ENCODE data around the gene DNAJC2. TPM values are rescaled to one million over a fixed set of nuclear protein-coding genes. Genes with fewer than 3 reads are reported as not detected.

Gene DNAJC2
- total RNA-seq, 1 experiment from 2014 or later: 21.7 TPM

GRCh38 chr7:103391150-103391549 lies 46.6 kb upstream of the DNAJC2 start:
- Histone ChIP-seq H3K4me1 (ENCODE audit: insufficient read depth, low read length) (peaks cover 24% of the 10 kb centered on the region), H3K36me3 (ENCODE audit: low read depth, low read length) (no peaks in the 10 kb centered on the region), H3K27ac (ENCODE audit: low read length) (peak overlapping the region; percentile 82), H3K9me2 (replicated peaks; ENCODE audit: low read length) (no peaks in the 10 kb centered on the region), H4K20me1 (ENCODE audit: low read length) (0 out of 2 replicates have a peak, but pooled peaks cover 3% of the 10 kb centered on the region), H3K4me3 (ENCODE audit: low read length) (peak overlapping the region; percentile 29; the same call in 1 of the 2 replicates), H3K27me3 (ENCODE audit: low read length) (no peaks in the 10 kb centered on the region), H3F3A (ENCODE audit: low read length, unreplicated experiment) (no peaks in the 10 kb centered on the region), H2AFZ (ENCODE audit: low read length) (no peak overlapping the region), H3K9me3 (ENCODE audit: low read length) (no peaks in the 10 kb centered on the region), H3K79me2 (ENCODE audit: low read length) (no peaks in the 10 kb centered on the region), H3K4me2 (ENCODE audit: low read length) (peak overlapping the region; percentile 61), H3K9ac (ENCODE audit: low read length) (peak overlapping the region; percentile 13; the same call in 1 of the 2 replicates)
- ChIA-PET POLR2A (ENCODE audit: unreplicated experiment) (no interaction called here), CTCF (interaction anchor here (0.6 kb wide), 1 partner anchor 1552 kb away, joined by 3 read pairs; no protein-coding TSS in a partner anchor)
- DNase-seq (peak; percentile 23), ATAC-seq (no peak)
- intact Hi-C loops (cut with micrococcal nuclease): no loop called here
- BruUV-seq (replicated peaks): TSS peak; percentile 18
- TF ChIP-seq EZH2 (IDR thresholded peaks at IDR 0.05; ENCODE audit: low read length, unreplicated experiment) (no peak), CTCF (conservative IDR thresholded peaks at IDR 0.05; ENCODE audit: low read depth, low read length) (no peak), EZH2phosphoT487 (IDR thresholded peaks at IDR 0.05; ENCODE audit: borderline replicate concordance, low read length) (no peak)

- Histone ChIP-seq H3K4me1 (ENCODE audit: insufficient read depth, low read length) (peaks cover 24% of the 10 kb centered on the region), H2AFZ (ENCODE audit: low read length) (no peak overlapping the region), H3K4me2 (ENCODE audit: low read length) (no peak overlapping the region), H3K9me3 (ENCODE audit: low read length) (no peaks in the 10 kb centered on the region), H3K27ac (ENCODE audit: low read length) (no peak overlapping the region), H3K36me3 (ENCODE audit: low read depth, low read length) (no peaks in the 10 kb centered on the region), H3K27me3 (ENCODE audit: low read length) (no peaks in the 10 kb centered on the region), H3K9me2 (replicated peaks; ENCODE audit: low read length) (no peaks in the 10 kb centered on the region), H3K9ac (ENCODE audit: low read length) (no peak overlapping the region), H3K4me3 (ENCODE audit: low read length) (no peak overlapping the region), H4K20me1 (ENCODE audit: low read length) (0 out of 2 replicates have a peak, but pooled peaks cover 3% of the 10 kb centered on the region), H3F3A (ENCODE audit: low read length, unreplicated experiment) (no peaks in the 10 kb centered on the region), H3K79me2 (ENCODE audit: low read length) (no peaks in the 10 kb centered on the region)
- no TSS peak for BruUV-seq (replicated peaks)
- POLR2A ChIA-PET (ENCODE audit: unreplicated experiment): interaction anchor here (0.6 kb wide), 1 partner anchor 58 kb away, joined by 6 read pairs; no protein-coding TSS in a partner anchor
- ATAC-seq: no peak
- intact Hi-C loops (cut with micrococcal nuclease): no loop called here
- TF ChIP-seq CTCF (conservative IDR thresholded peaks at IDR 0.05; ENCODE audit: low read depth, low read length) (no peak), EZH2phosphoT487 (IDR thresholded peaks at IDR 0.05; ENCODE audit: borderline replicate concordance, low read length) (no peak), EZH2 (IDR thresholded peaks at IDR 0.05; ENCODE audit: low read length, unreplicated experiment) (no peak)
- CTCF ChIA-PET: no interaction called here
- no peak for DNase-seq
Observed at GRCh38 chr7:103389263-103389662, 44.7 kb upstream of the DNAJC2 start.

GRCh38 chr7:103388469-103389140 lies 44.0 kb upstream of the DNAJC2 start:
- Histone ChIP-seq H3K9ac (ENCODE audit: low read length) (no peak overlapping the region), H3K4me2 (ENCODE audit: low read length) (no peak overlapping the region), H3K4me1 (ENCODE audit: insufficient read depth, low read length) (peaks cover 24% of the 10 kb centered on the region), H3K36me3 (ENCODE audit: low read depth, low read length) (no peaks in the 10 kb centered on the region), H4K20me1 (ENCODE audit: low read length) (0 out of 2 replicates have a peak, but pooled peaks cover 3% of the 10 kb centered on the region), H3K79me2 (ENCODE audit: low read length) (no peaks in the 10 kb centered on the region), H2AFZ (ENCODE audit: low read length) (no peak overlapping the region), H3K27ac (ENCODE audit: low read length) (no peak overlapping the region), H3F3A (ENCODE audit: low read length, unreplicated experiment) (no peaks in the 10 kb centered on the region), H3K4me3 (ENCODE audit: low read length) (no peak overlapping the region), H3K27me3 (ENCODE audit: low read length) (no peaks in the 10 kb centered on the region), H3K9me3 (ENCODE audit: low read length) (no peaks in the 10 kb centered on the region), H3K9me2 (replicated peaks; ENCODE audit: low read length) (no peaks in the 10 kb centered on the region)
- DNase-seq: no peak
- TF ChIP-seq EZH2 (IDR thresholded peaks at IDR 0.05; ENCODE audit: low read length, unreplicated experiment): no peak
- no peak for TF ChIP-seq EZH2phosphoT487 (IDR thresholded peaks at IDR 0.05; ENCODE audit: borderline replicate concordance, low read length)
- no peak for TF ChIP-seq CTCF (conservative IDR thresholded peaks at IDR 0.05; ENCODE audit: low read depth, low read length)
- no peak for ATAC-seq
- intact Hi-C loops (cut with micrococcal nuclease): no loop called here
- ChIA-PET CTCF (no interaction called here), POLR2A (ENCODE audit: unreplicated experiment) (no interaction called here)
- BruUV-seq (replicated peaks): no TSS peak

Measured in PC-3 (cell line).